GM12873 (cell line): ENCODE results near the gene NAA38.

Experiments used
- TF ChIP-seq, protein P1 (sequence below): IDR thresholded peaks from 2 replicates; pipeline ENCODE4 v1.5.1; 2012; ENCODE audit warnings: low read depth, mild to moderate bottlenecking, moderate library complexity, low read length, control low read depth; ENCODE audit not compliant: insufficient read depth; ENCODE audit errors: missing control alignments

Gene NAA38

DNA sequence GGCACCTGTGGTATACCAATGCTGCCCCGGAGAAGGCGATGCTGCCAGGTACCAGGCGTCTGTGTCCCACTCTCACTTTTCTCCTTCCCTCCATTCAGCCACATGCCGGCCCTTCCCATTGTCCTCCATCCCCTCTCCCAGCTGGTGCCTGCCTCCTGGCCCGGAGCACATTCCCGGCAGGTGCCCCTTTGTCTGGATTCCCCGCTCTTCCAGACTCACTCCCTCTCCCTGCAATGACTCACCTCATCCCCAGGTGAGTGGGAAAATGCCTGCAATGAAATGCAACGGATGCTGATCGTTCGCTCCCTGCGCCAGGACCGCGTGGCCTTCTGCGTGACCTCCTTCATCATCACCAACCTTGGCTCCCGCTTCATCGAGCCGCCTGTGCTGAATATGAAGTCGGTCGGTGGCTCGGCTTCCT lies 33.8 kb downstream of the NAA38 start:
- TF ChIP-seq, protein P1, sequence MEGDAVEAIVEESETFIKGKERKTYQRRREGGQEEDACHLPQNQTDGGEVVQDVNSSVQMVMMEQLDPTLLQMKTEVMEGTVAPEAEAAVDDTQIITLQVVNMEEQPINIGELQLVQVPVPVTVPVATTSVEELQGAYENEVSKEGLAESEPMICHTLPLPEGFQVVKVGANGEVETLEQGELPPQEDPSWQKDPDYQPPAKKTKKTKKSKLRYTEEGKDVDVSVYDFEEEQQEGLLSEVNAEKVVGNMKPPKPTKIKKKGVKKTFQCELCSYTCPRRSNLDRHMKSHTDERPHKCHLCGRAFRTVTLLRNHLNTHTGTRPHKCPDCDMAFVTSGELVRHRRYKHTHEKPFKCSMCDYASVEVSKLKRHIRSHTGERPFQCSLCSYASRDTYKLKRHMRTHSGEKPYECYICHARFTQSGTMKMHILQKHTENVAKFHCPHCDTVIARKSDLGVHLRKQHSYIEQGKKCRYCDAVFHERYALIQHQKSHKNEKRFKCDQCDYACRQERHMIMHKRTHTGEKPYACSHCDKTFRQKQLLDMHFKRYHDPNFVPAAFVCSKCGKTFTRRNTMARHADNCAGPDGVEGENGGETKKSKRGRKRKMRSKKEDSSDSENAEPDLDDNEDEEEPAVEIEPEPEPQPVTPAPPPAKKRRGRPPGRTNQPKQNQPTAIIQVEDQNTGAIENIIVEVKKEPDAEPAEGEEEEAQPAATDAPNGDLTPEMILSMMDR, result no peak

- TF ChIP-seq, protein P1, result no peak
Observed at GRCh38 chr17:7822126-7822525, 35.2 kb downstream of the NAA38 start.

DNA sequence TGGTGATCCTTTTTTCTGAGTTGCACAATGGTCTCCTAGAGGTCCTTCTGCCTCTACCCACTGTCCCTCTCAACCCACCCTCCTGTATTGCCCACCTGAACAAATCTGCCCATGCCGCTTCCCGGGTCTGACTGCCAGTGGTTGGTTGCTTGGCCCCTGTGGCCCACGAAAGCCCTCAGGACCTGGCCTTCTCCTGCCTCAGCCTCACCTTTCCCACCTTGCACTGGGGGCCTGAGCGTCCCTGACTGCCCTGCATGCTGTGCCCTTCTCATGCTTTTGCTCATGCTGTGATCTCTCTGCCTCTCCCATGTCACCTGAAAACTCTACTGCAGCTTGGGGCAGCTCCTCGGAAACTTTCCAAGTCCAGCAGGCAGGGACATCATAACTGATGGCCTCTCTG lies 37.1 kb downstream of the NAA38 start:
- TF ChIP-seq, protein P1, result no peak

DNA sequence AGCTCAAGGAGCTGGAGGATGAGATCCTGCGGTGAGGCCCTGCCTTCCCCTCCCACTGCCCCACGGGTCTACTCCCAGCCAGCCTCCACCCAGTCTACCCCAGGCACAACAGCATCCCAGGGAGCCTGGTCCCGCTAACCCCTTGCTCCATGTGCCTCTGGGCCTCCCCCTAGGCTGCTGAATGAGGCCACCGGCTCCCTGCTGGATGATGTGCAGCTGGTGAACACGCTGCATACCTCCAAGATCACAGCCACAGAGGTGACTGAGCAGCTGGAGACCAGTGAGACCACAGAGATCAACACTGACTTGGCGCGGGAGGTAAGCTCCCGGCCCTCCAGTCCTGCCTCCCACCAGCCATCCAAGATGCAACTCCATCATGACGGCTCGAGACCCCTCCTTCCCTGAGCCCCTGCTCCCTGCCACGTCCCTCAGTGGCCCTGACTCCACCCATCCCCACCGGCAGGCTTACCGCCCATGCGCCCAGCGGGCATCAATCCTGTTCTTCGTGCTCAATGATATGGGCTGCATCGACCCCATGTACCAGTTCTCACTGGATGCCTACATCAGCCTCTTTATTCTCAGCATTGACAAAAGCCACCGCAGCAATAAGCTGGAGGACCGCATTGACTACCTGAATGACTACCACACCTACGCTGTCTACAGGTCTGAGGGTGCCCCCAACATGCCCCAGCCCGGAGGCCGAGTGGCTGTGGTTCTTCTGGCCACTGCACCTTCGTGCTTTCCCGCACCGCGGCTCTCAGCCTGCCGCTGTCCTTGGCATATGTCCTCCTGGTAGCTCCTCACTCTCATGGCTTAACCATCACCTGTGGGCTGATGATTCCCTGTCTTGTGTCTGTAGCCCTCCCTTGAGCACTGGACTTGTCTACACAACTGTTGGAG lies 38.4 kb downstream of the NAA38 start:
- TF ChIP-seq, protein P1, result no peak

- TF ChIP-seq, protein P1, result no peak
Observed at GRCh38 chr17:7818026-7818425, 39.3 kb downstream of the NAA38 start.

DNA sequence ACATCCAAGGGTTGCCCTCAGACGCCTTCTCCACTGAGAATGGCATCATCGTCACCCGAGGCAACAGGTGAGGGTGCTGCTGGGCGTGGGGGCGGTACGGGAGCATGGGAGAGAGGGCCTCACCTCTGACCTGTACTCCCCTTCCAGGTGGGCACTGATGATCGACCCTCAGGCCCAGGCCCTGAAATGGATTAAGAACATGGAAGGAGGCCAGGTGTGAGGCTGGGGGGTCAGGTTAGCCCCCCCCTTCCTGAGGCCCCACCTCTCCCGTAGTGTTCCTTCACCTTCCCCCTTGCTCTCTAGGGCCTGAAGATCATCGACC lies 39.8 kb downstream of the NAA38 start:
- TF ChIP-seq, protein P1, result no peak

GRCh38 chr17:7816926-7817642 lies 40.3 kb downstream of the NAA38 start:
- TF ChIP-seq, protein P1, result no peak
